CD4-positive, alpha-beta memory T cell (primary cell): ENCODE data around the gene NBAS. TPM values are rescaled to one million over a fixed set of nuclear protein-coding genes. Genes with fewer than 3 reads are reported as not detected.

Source experiments
- CTCF ChIA-PET: fragments of 350-600 bp; sonication (Branson Sonifier 250); formaldehyde crosslinking; loops from one replicate; lab custom pipeline; 2021; ENCODE audit warnings: inconsistent platforms; ENCODE audit not compliant: partially characterized antibody; lab: Charles Lee
- POLR2A ChIA-PET: fragments of 350-600 bp; sonication (Branson Sonifier 250); formaldehyde crosslinking; loops from one replicate; lab custom pipeline; 2021; ENCODE audit not compliant: partially characterized antibody; lab: Charles Lee
- DNase-seq, 5 donors: peaks; one replicate each; pipeline versions ENCODE4 v3.0.0 to v3.0.0-alpha.2; 2020 to 2022; ENCODE audit warnings: mixed read lengths in 1 of 5
- H3K27ac ChIP-seq: one replicate; pipeline ENCODE4 v1.7.0; 2013; ENCODE audit warnings: low read depth, low read length
- H3K27me3 ChIP-seq: 2 replicates; pipeline ENCODE4 v1.7.0; 2013; ENCODE audit warnings: mild to moderate bottlenecking, low read length, moderate library complexity; ENCODE audit not compliant: insufficient read depth
- H3K36me3 ChIP-seq: 2 replicates; pipeline ENCODE4 v1.7.0; 2013; ENCODE audit warnings: mild to moderate bottlenecking, low read length, moderate library complexity; ENCODE audit not compliant: insufficient read depth
- H3K4me1 ChIP-seq: 2 replicates; pipeline ENCODE4 v1.7.0; 2013; ENCODE audit warnings: mild to moderate bottlenecking, low read length, moderate library complexity; ENCODE audit not compliant: insufficient read depth
- H3K4me3 ChIP-seq, 2 donors: one replicate each; pipeline ENCODE4 v1.7.0; 2013; ENCODE audit warnings: low read length in 2 of 2, mild to moderate bottlenecking in 1 of 2
- H3K9me3 ChIP-seq, 2 donors: one replicate each; pipeline ENCODE4 v1.7.0; 2013; ENCODE audit warnings: low read length in 2 of 2, control low read depth in 1 of 2; ENCODE audit not compliant: control insufficient read depth in 1 of 2
- H3K27ac Mint-ChIP-seq, 7 donors: one replicate each; pipeline ENCODE4 v1.8.0; 2020 to 2021; ENCODE audit warnings: mixed read lengths in 7 of 7, mild to moderate bottlenecking in 6 of 7, inconsistent platforms in 3 of 7, moderate library complexity in 3 of 7
- H3K27me3 Mint-ChIP-seq, 2 donors: one replicate each; pipeline ENCODE4 v1.8.0; 2020 to 2021; ENCODE audit warnings: mixed read lengths in 2 of 2
- H3K36me3 Mint-ChIP-seq, 2 donors: one replicate each; pipeline ENCODE4 v1.8.0; 2020 to 2021; ENCODE audit warnings: mixed read lengths in 2 of 2, inconsistent platforms in 1 of 2, mild to moderate bottlenecking in 1 of 2
- H3K4me1 Mint-ChIP-seq, 4 donors: one replicate each; pipeline ENCODE4 v1.8.0; 2020 to 2021; ENCODE audit warnings: mixed read lengths in 4 of 4, mild to moderate bottlenecking in 1 of 4
- H3K4me3 Mint-ChIP-seq, 8 donors: one replicate each; pipeline ENCODE4 v1.8.0; 2020 to 2021; ENCODE audit warnings: mixed read lengths in 8 of 8, mild to moderate bottlenecking in 7 of 8, moderate library complexity in 6 of 8, inconsistent platforms in 3 of 8
- H3K9me3 Mint-ChIP-seq, 8 donors: one replicate each; pipeline ENCODE4 v1.8.0; 2020 to 2021; ENCODE audit warnings: mixed read lengths in 8 of 8, mild to moderate bottlenecking in 5 of 8, inconsistent platforms in 3 of 8, moderate library complexity in 1 of 8
- intact Hi-C: fragments of 100-400 bp; cut with micrococcal nuclease; formaldehyde crosslinking; loops from one replicate; pipeline ENCODE4 v1.15.1; 2023
- polyA plus RNA-seq, 2 donors: library from polyadenylated mRNA; unstranded; fragments of 300-500 nt; fragmentation: Illumina TruSeq; gene quantifications; one replicate each; pipeline ENCODE4 v1.2.3, GENCODE V29; 2021
- total RNA-seq, 2 experiments: library from RNA; stranded (reverse); gene quantifications; one replicate each; pipeline ENCODE4 v1.2.3, GENCODE V29; 2021

Gene NBAS
- total and polyA plus RNA-seq, 4 experiments from 2014 or later, result 16.1 to 37.0 (median 27.1) TPM

GRCh38 chr2:15159751-15160177 is 401.4 kb downstream of the NBAS start:
- Histone ChIP-seq H3K4me3 (no peak overlapping the region), H3K36me3 (no peaks in the 10 kb centered on the region), H3K9me3 (no peaks in the 10 kb centered on the region), H3K27me3 (no peaks in the 10 kb centered on the region), H3K4me1 (no peaks in the 10 kb centered on the region), H3K27ac (no peak overlapping the region)
- no peaks in the 10 kb centered on the region for H3K9me3 Mint-ChIP-seq
- intact Hi-C loops, result no loop called here
- DNase-seq, result peak in 1 of 5 donors; percentile 16
- POLR2A ChIA-PET, result no interaction called here
- H3K4me3 Mint-ChIP-seq, result no peak overlapping the region
- H3K4me1 Mint-ChIP-seq, result peaks cover 0 to 2% (median 0%) of the 10 kb centered on the region in 4 donors
- H3K27me3 Mint-ChIP-seq, result no peaks in the 10 kb centered on the region
- no peaks in the 10 kb centered on the region for H3K36me3 Mint-ChIP-seq
- H3K27ac Mint-ChIP-seq, result no peak overlapping the region
- CTCF ChIA-PET, result interaction anchor here (0.8 to 1.5 kb wide), 4 partner anchors 10 to 45 kb away, joined by 3 to 4 read pairs (median 3); no protein-coding TSS in a partner anchor

GRCh38 chr2:15159206-15159605 is 401.9 kb downstream of the NBAS start:
- no peaks in the 10 kb centered on the region for H3K4me1 ChIP-seq
- H3K9me3 Mint-ChIP-seq, result no peaks in the 10 kb centered on the region
- intact Hi-C loops, result no loop called here
- no peak overlapping the region for H3K4me3 Mint-ChIP-seq
- POLR2A ChIA-PET, result no interaction called here
- CTCF ChIA-PET, result interaction anchor here (0.8 to 1.5 kb wide), 4 partner anchors 10 to 44 kb away, joined by 3 to 4 read pairs (median 3); no protein-coding TSS in a partner anchor
- no peaks in the 10 kb centered on the region for H3K36me3 Mint-ChIP-seq
- DNase-seq, result no peak
- H3K4me1 Mint-ChIP-seq, result peaks cover 0 to 2% (median 0%) of the 10 kb centered on the region in 4 donors
- no peaks in the 10 kb centered on the region for H3K27me3 ChIP-seq
- no peaks in the 10 kb centered on the region for H3K27me3 Mint-ChIP-seq
- H3K36me3 ChIP-seq, result no peaks in the 10 kb centered on the region
- H3K9me3 ChIP-seq, result no peaks in the 10 kb centered on the region
- no peak overlapping the region for H3K27ac Mint-ChIP-seq
- no peak overlapping the region for H3K4me3 ChIP-seq
- no peak overlapping the region for H3K27ac ChIP-seq

DNA sequence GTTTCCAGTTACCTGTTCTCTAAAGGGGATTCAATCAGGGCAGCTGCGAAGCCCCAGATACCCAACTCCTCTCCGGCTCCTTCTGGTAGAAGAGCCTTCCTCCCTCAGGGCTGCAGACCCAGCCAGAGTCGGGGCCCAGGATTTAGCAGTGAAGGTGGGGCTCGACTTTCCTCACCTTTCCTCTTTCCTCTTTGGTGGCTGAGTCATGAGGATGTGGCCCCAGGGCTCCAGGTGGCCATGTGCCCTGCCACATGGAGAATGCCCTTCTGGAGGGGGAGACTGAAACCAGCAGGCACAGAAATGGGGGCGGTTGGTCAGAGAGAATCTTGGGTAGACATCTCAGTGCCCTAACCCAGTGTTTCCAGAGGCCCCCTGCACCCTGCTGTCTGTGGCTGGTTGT is 402.6 kb downstream of the NBAS start:
- Mint-ChIP-seq H3K9me3 (no peaks in the 10 kb centered on the region), H3K36me3 (no peaks in the 10 kb centered on the region), H3K27me3 (no peaks in the 10 kb centered on the region), H3K4me3 (no peak overlapping the region), H3K4me1 (peaks cover 0 to 2% (median 0%) of the 10 kb centered on the region in 4 donors), H3K27ac (no peak overlapping the region)
- CTCF ChIA-PET, result interaction anchor here (1.5 kb wide), 1 partner anchor 43 kb away, joined by 3 read pairs; no protein-coding TSS in a partner anchor
- Histone ChIP-seq H3K27me3 (no peaks in the 10 kb centered on the region), H3K4me3 (no peak overlapping the region), H3K4me1 (no peaks in the 10 kb centered on the region), H3K36me3 (no peaks in the 10 kb centered on the region), H3K27ac (no peak overlapping the region), H3K9me3 (no peaks in the 10 kb centered on the region)
- intact Hi-C loops, result no loop called here
- POLR2A ChIA-PET, result no interaction called here
- no peak for DNase-seq

GRCh38 chr2:15158100-15158499 is 403.0 kb downstream of the NBAS start:
- H3K4me3 Mint-ChIP-seq, result no peak overlapping the region
- CTCF ChIA-PET, result no interaction called here
- intact Hi-C loops, result no loop called here
- H3K9me3 Mint-ChIP-seq, result no peaks in the 10 kb centered on the region
- H3K27ac Mint-ChIP-seq, result no peak overlapping the region
- H3K4me1 Mint-ChIP-seq, result peaks cover 0 to 2% (median 0%) of the 10 kb centered on the region in 4 donors
- Histone ChIP-seq H3K36me3 (no peaks in the 10 kb centered on the region), H3K4me1 (no peaks in the 10 kb centered on the region), H3K9me3 (no peaks in the 10 kb centered on the region), H3K27me3 (no peaks in the 10 kb centered on the region), H3K27ac (no peak overlapping the region), H3K4me3 (no peak overlapping the region)
- H3K27me3 Mint-ChIP-seq, result no peaks in the 10 kb centered on the region
- DNase-seq, result no peak
- H3K36me3 Mint-ChIP-seq, result no peaks in the 10 kb centered on the region
- POLR2A ChIA-PET, result no interaction called here

GRCh38 chr2:15155959-15156574 is 405.1 kb downstream of the NBAS start:
- no peak overlapping the region for H3K27ac Mint-ChIP-seq
- ChIA-PET CTCF (no interaction called here), POLR2A (no interaction called here)
- H3K9me3 Mint-ChIP-seq, result no peaks in the 10 kb centered on the region
- no peaks in the 10 kb centered on the region for H3K4me1 ChIP-seq
- H3K36me3 ChIP-seq, result no peaks in the 10 kb centered on the region
- no peaks in the 10 kb centered on the region for H3K4me1 Mint-ChIP-seq
- H3K36me3 Mint-ChIP-seq, result no peaks in the 10 kb centered on the region
- no peak overlapping the region for H3K4me3 ChIP-seq
- H3K4me3 Mint-ChIP-seq, result no peak overlapping the region
- intact Hi-C loops, result no loop called here
- H3K27ac ChIP-seq, result no peak overlapping the region
- no peak for DNase-seq
- H3K27me3 Mint-ChIP-seq, result no peaks in the 10 kb centered on the region
- no peaks in the 10 kb centered on the region for H3K9me3 ChIP-seq
- H3K27me3 ChIP-seq, result no peaks in the 10 kb centered on the region

GRCh38 chr2:15154297-15154696 is 406.8 kb downstream of the NBAS start:
- Histone ChIP-seq H3K4me1 (no peaks in the 10 kb centered on the region), H3K4me3 (no peak overlapping the region), H3K27me3 (no peaks in the 10 kb centered on the region), H3K9me3 (no peaks in the 10 kb centered on the region), H3K36me3 (no peaks in the 10 kb centered on the region), H3K27ac (no peak overlapping the region)
- H3K4me3 Mint-ChIP-seq, result no peak overlapping the region
- H3K27me3 Mint-ChIP-seq, result no peaks in the 10 kb centered on the region
- no peaks in the 10 kb centered on the region for H3K4me1 Mint-ChIP-seq
- no peaks in the 10 kb centered on the region for H3K36me3 Mint-ChIP-seq
- intact Hi-C loops, result no loop called here
- POLR2A ChIA-PET, result no interaction called here
- CTCF ChIA-PET, result no interaction called here
- DNase-seq, result no peak
- no peak overlapping the region for H3K27ac Mint-ChIP-seq
- no peaks in the 10 kb centered on the region for H3K9me3 Mint-ChIP-seq

DNA sequence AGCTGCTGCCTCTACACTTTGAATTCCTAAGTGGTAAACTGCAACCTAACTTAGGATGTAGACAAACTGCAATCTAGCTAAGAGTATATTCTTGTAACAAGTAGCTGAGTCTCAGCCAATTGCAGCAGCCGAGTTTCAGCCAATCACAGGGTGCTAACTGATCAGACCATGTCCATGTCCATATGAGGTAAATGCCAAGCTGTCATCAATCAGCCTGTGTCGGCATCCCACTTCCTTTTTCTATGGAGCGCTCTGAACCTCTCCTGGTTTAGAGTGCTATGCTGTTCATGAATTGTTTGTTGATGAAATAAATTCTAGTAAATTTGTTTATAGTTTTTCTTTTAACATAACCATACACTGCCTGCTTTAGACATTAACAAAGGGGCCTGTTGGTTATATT is 408.8 kb downstream of the NBAS start:
- no peaks in the 10 kb centered on the region for H3K4me1 ChIP-seq
- ChIA-PET CTCF (no interaction called here), POLR2A (no interaction called here)
- H3K27me3 ChIP-seq, result no peaks in the 10 kb centered on the region
- Mint-ChIP-seq H3K4me3 (no peak overlapping the region), H3K27ac (no peak overlapping the region), H3K4me1 (no peaks in the 10 kb centered on the region), H3K27me3 (no peaks in the 10 kb centered on the region), H3K9me3 (no peaks in the 10 kb centered on the region), H3K36me3 (no peaks in the 10 kb centered on the region)
- no peaks in the 10 kb centered on the region for H3K9me3 ChIP-seq
- no peak overlapping the region for H3K27ac ChIP-seq
- no peak for DNase-seq
- H3K36me3 ChIP-seq, result no peaks in the 10 kb centered on the region
- intact Hi-C loops, result no loop called here
- H3K4me3 ChIP-seq, result no peak overlapping the region
